Measurements from ENCODE around the gene THSD4. TPM values are rescaled to one million over a fixed set of nuclear protein-coding genes. Genes with fewer than 3 reads are reported as not detected.
A peak's percentile ranks its signal among the peaks of the same experiment; 100 is the strongest.
"Not testable (repeated sequence)": the region's sequence is repeated elsewhere in the genome, so short reads cannot be mapped to it uniquely, and the experiment has no call there.

THSD4 gene
- total and polyA plus RNA-seq, 8 donors: 15.7 to 43.3 (median 19.1) TPM

- DNase-seq (peak in 1 of 4 donors; percentile 42), ATAC-seq (peak; percentile 54)
- Histone ChIP-seq H3K4me1 (peaks cover 6 to 8% of the 10 kb centered on the region in 2 donors), H3K27ac (no peak overlapping the region), H3K4me3 (no peak overlapping the region), H3K9me3 (no peaks in the 10 kb centered on the region), H3K36me3 (no peaks in the 10 kb centered on the region), H3K27me3 (no peaks in the 10 kb centered on the region)
- TF ChIP-seq, protein P1, sequence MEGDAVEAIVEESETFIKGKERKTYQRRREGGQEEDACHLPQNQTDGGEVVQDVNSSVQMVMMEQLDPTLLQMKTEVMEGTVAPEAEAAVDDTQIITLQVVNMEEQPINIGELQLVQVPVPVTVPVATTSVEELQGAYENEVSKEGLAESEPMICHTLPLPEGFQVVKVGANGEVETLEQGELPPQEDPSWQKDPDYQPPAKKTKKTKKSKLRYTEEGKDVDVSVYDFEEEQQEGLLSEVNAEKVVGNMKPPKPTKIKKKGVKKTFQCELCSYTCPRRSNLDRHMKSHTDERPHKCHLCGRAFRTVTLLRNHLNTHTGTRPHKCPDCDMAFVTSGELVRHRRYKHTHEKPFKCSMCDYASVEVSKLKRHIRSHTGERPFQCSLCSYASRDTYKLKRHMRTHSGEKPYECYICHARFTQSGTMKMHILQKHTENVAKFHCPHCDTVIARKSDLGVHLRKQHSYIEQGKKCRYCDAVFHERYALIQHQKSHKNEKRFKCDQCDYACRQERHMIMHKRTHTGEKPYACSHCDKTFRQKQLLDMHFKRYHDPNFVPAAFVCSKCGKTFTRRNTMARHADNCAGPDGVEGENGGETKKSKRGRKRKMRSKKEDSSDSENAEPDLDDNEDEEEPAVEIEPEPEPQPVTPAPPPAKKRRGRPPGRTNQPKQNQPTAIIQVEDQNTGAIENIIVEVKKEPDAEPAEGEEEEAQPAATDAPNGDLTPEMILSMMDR (IDR thresholded peaks at IDR 0.05): no peak
- intact Hi-C loops (cut with DNase I): no loop called here
Observed at GRCh38 chr15:71397377-71397776, 282.1 kb downstream of the THSD4 start.

DNA sequence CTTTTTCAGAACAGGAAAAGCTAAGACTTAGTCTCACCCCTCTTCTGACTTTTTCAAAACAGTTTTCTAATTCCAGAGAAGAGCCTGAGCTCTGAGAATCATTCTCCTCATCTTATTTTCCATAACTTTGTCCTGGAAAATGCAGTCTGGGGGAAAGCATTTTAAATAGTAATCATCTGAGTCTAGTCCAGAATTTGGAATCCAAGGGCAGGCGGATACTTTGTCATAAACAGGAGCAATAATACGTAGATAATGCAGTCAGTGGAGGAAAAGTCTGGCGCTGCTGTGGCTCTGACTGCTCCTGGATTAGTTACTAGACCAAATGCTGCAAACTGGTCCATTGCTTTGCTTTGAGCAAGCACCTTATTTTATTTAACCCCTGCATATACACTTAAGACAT, 285.0 kb downstream of the THSD4 start:
- H3K27ac ChIP-seq: peak overlapping the region in 1 of 2 donors; percentile 29

GRCh38 chr15:71401728-71402127, 286.5 kb downstream of the THSD4 start:
- intact Hi-C loops (cut with DNase I); ATAC-seq; H3K27me3 ChIP-seq: not testable (repeated sequence)

More for the DNA sequence above, 285.0 kb downstream of the THSD4 start:
- Histone ChIP-seq H3K36me3 (no peaks in the 10 kb centered on the region), H3K4me3 (no peak overlapping the region), H3K9me3 (no peaks in the 10 kb centered on the region), H3K4me1 (peaks cover 6 to 8% of the 10 kb centered on the region in 2 donors), H3K27me3 (no peaks in the 10 kb centered on the region)
- TF ChIP-seq, protein P1 (IDR thresholded peaks at IDR 0.05): no peak
- no peak for DNase-seq
- intact Hi-C loops (cut with DNase I): no loop called here
- peak; percentile 14 for ATAC-seq

GRCh38 chr15:71409541-71409940, 294.3 kb downstream of the THSD4 start:
- intact Hi-C loops (cut with DNase I): no loop called here
- Histone ChIP-seq H3K27ac (no peak overlapping the region), H3K4me3 (no peak overlapping the region), H3K27me3 (no peaks in the 10 kb centered on the region), H3K36me3 (no peaks in the 10 kb centered on the region), H3K4me1 (peaks cover 13 to 14% of the 10 kb centered on the region in 2 donors), H3K9me3 (no peaks in the 10 kb centered on the region)
- DNase-seq (no peak), ATAC-seq (no peak)
- TF ChIP-seq, protein P1 (IDR thresholded peaks at IDR 0.05): no peak

More at GRCh38 chr15:71401728-71402127, 286.5 kb downstream of the THSD4 start:
- not testable (repeated sequence) for H3K9me3 ChIP-seq, H3K36me3 ChIP-seq, H3K27ac ChIP-seq, H3K4me3 ChIP-seq, DNase-seq, H3K4me1 ChIP-seq

GRCh38 chr15:71410347-71410746, 295.1 kb downstream of the THSD4 start:
- H3K27ac ChIP-seq: peak overlapping the region in 1 of 2 donors; percentile 76
- no peaks in the 10 kb centered on the region for H3K36me3 ChIP-seq
- intact Hi-C loops (cut with DNase I): no loop called here
- H3K27me3 ChIP-seq: no peaks in the 10 kb centered on the region
- ATAC-seq: no peak
- TF ChIP-seq, protein P1 (IDR thresholded peaks at IDR 0.05): no peak
- no peak for DNase-seq
- H3K4me3 ChIP-seq: no peak overlapping the region
- H3K4me1 ChIP-seq: peaks cover 13 to 14% of the 10 kb centered on the region in 2 donors
- no peaks in the 10 kb centered on the region for H3K9me3 ChIP-seq
